T-helper 17 cell (primary cell): ENCODE results near the gene NAIF1. TPM values are rescaled to one million over a fixed set of nuclear protein-coding genes. Genes with fewer than 3 reads are reported as not detected.
"Not testable (repeated sequence)": the region's sequence is repeated elsewhere in the genome, so short reads cannot be mapped to it uniquely, and the experiment has no call there.

Experiments
- ATAC-seq: fragments of 150-1000 bp; cut with Tn5 transposase; 2 replicates; pipeline ENCODE4 v1.10.0; 2021; ENCODE audit warnings: mild to moderate bottlenecking, moderate library complexity
- DNase-seq, 3 donors: peaks; one replicate each; pipeline versions ENCODE4 v3.0.0 to v3.0.0-alpha.2; 2020 to 2021
- H3K9me3 ChIP-seq: one replicate; pipeline ENCODE4 v1.7.0; 2013; ENCODE audit warnings: low read length, mild to moderate bottlenecking; ENCODE audit not compliant: control insufficient read depth, poor library complexity, severe bottlenecking
- H3K27ac Mint-ChIP-seq: one replicate; pipeline ENCODE4 v1.8.0; 2022; ENCODE audit warnings: mild to moderate bottlenecking, moderate library complexity, mixed read lengths
- H3K27me3 Mint-ChIP-seq: one replicate; pipeline ENCODE4 v1.8.0; 2022; ENCODE audit warnings: mixed read lengths
- H3K36me3 Mint-ChIP-seq: one replicate; pipeline ENCODE4 v1.8.0; 2022; ENCODE audit warnings: low read depth, mixed read lengths
- H3K4me1 Mint-ChIP-seq: one replicate; pipeline ENCODE4 v1.8.0; 2022; ENCODE audit warnings: mild to moderate bottlenecking, mixed read lengths
- H3K4me3 Mint-ChIP-seq: one replicate; pipeline ENCODE4 v1.8.0; 2022; ENCODE audit warnings: mild to moderate bottlenecking, moderate library complexity, mixed read lengths
- total RNA-seq, 4 donors: library from RNA in 2 of 4; stranded (reverse) in 2 of 4; gene quantifications; one replicate each; pipeline ENCODE4 v1.2.3 and lab custom pipeline; 2022 to 2026

Gene NAIF1
- total RNA-seq, 2 donors from 2014 or later, result 11.6 to 15.2 TPM

GRCh38 chr9:128087262-128087661 is 20.1 kb upstream of the NAIF1 start:
- H3K36me3 Mint-ChIP-seq, result peaks cover 4% of the 10 kb centered on the region
- ATAC-seq, result no peak
- peaks cover 47% of the 10 kb centered on the region for H3K4me1 Mint-ChIP-seq
- DNase-seq, result no peak
- peak overlapping the region; percentile 75 for H3K27ac Mint-ChIP-seq
- H3K9me3 ChIP-seq, result no peaks in the 10 kb centered on the region
- no peaks in the 10 kb centered on the region for H3K27me3 Mint-ChIP-seq
- H3K4me3 Mint-ChIP-seq, result no peak overlapping the region

- Mint-ChIP-seq H3K36me3 (peaks cover 4% of the 10 kb centered on the region), H3K27me3 (no peaks in the 10 kb centered on the region), H3K4me3 (no peak overlapping the region), H3K27ac (no peak overlapping the region), H3K4me1 (peaks cover 45% of the 10 kb centered on the region)
- ATAC-seq (no peak), DNase-seq (no peak)
- H3K9me3 ChIP-seq, result no peaks in the 10 kb centered on the region
Observed at GRCh38 chr9:128085943-128086342, 18.8 kb upstream of the NAIF1 start.

GRCh38 chr9:128084746-128085145 is 17.6 kb upstream of the NAIF1 start:
- no peak for ATAC-seq
- H3K4me1 Mint-ChIP-seq, result peaks cover 43% of the 10 kb centered on the region
- no peaks in the 10 kb centered on the region for H3K9me3 ChIP-seq
- DNase-seq, result no peak
- peaks cover 4% of the 10 kb centered on the region for H3K36me3 Mint-ChIP-seq
- H3K27ac Mint-ChIP-seq, result peak overlapping the region; percentile 53
- no peaks in the 10 kb centered on the region for H3K27me3 Mint-ChIP-seq
- H3K4me3 Mint-ChIP-seq, result no peak overlapping the region

GRCh38 chr9:128082151-128082550 is 15.0 kb upstream of the NAIF1 start:
- ATAC-seq (no peak), DNase-seq (no peak)
- Mint-ChIP-seq H3K27ac (peak overlapping the region; percentile 19), H3K27me3 (no peaks in the 10 kb centered on the region), H3K4me1 (peaks cover 42% of the 10 kb centered on the region), H3K36me3 (peaks cover 4% of the 10 kb centered on the region), H3K4me3 (no peak overlapping the region)
- no peaks in the 10 kb centered on the region for H3K9me3 ChIP-seq

GRCh38 chr9:128081056-128081455 is 13.9 kb upstream of the NAIF1 start:
- Mint-ChIP-seq H3K27ac (peak overlapping the region; percentile 76), H3K4me1 (peaks cover 42% of the 10 kb centered on the region), H3K4me3 (peak overlapping the region; percentile 12), H3K36me3 (peaks cover 4% of the 10 kb centered on the region), H3K27me3 (no peaks in the 10 kb centered on the region)
- DNase-seq, result no peak
- no peaks in the 10 kb centered on the region for H3K9me3 ChIP-seq
- ATAC-seq, result no peak

- Mint-ChIP-seq H3K27me3 (no peaks in the 10 kb centered on the region), H3K36me3 (peaks cover 4% of the 10 kb centered on the region), H3K4me1 (peaks cover 37% of the 10 kb centered on the region), H3K4me3 (no peak overlapping the region), H3K27ac (no peak overlapping the region)
- DNase-seq, result no peak
- H3K9me3 ChIP-seq, result no peaks in the 10 kb centered on the region
- no peak for ATAC-seq
Observed at GRCh38 chr9:128080206-128080605, 13.1 kb upstream of the NAIF1 start.

GRCh38 chr9:128078504-128079434 is 11.6 kb upstream of the NAIF1 start:
- Mint-ChIP-seq H3K27me3 (no peaks in the 10 kb centered on the region), H3K27ac (peak overlapping the region; percentile 89), H3K4me3 (peak overlapping the region; percentile 45), H3K4me1 (peaks cover 33% of the 10 kb centered on the region), H3K36me3 (no peaks in the 10 kb centered on the region)
- no peak for DNase-seq
- peak; percentile 57 for ATAC-seq
- no peaks in the 10 kb centered on the region for H3K9me3 ChIP-seq

- DNase-seq (no peak), ATAC-seq (no peak)
- H3K9me3 ChIP-seq, result no peaks in the 10 kb centered on the region
- H3K4me3 Mint-ChIP-seq, result peak overlapping the region; percentile 41
- H3K4me1 Mint-ChIP-seq, result peaks cover 34% of the 10 kb centered on the region
- no peaks in the 10 kb centered on the region for H3K36me3 Mint-ChIP-seq
- no peaks in the 10 kb centered on the region for H3K27me3 Mint-ChIP-seq
- peak overlapping the region; percentile 89 for H3K27ac Mint-ChIP-seq
Observed at GRCh38 chr9:128077847-128078503, 10.9 kb upstream of the NAIF1 start.

GRCh38 chr9:128073253-128073886 is 6.2 kb upstream of the NAIF1 start:
- H3K4me1 Mint-ChIP-seq, result peaks cover 39% of the 10 kb centered on the region
- no peak for DNase-seq
- H3K4me3 Mint-ChIP-seq, result peak overlapping the region; percentile 52

GRCh38 chr9:128072144-128073021 is 5.3 kb upstream of the NAIF1 start:
- ATAC-seq (no peak), DNase-seq (peak; percentile 32 to 43 (median 36))
- Mint-ChIP-seq H3K27me3 (no peaks in the 10 kb centered on the region), H3K4me1 (peaks cover 31% of the 10 kb centered on the region), H3K36me3 (peaks cover 2% of the 10 kb centered on the region), H3K4me3 (no peak overlapping the region), H3K27ac (peak overlapping the region; percentile 97)
- no peaks in the 10 kb centered on the region for H3K9me3 ChIP-seq

More at GRCh38 chr9:128073253-128073886, 6.2 kb upstream of the NAIF1 start:
- no peaks in the 10 kb centered on the region for H3K9me3 ChIP-seq
- peak overlapping the region; percentile 97 for H3K27ac Mint-ChIP-seq
- ATAC-seq, result no peak
- H3K27me3 Mint-ChIP-seq, result no peaks in the 10 kb centered on the region
- H3K36me3 Mint-ChIP-seq, result peaks cover 2% of the 10 kb centered on the region

- not testable (repeated sequence) for H3K9me3 ChIP-seq, DNase-seq, H3K4me3 Mint-ChIP-seq, H3K36me3 Mint-ChIP-seq, H3K27me3 Mint-ChIP-seq, ATAC-seq
- H3K4me1 Mint-ChIP-seq, result peaks cover 30% of the 10 kb centered on the region
- H3K27ac Mint-ChIP-seq, result peak overlapping the region; percentile 97
Observed at GRCh38 chr9:128071475-128071874, 4.4 kb upstream of the NAIF1 start.

- Mint-ChIP-seq H3K4me3 (no peak overlapping the region), H3K36me3 (peaks cover 2% of the 10 kb centered on the region), H3K27ac (peak overlapping the region; percentile 97), H3K4me1 (peaks cover 35% of the 10 kb centered on the region), H3K27me3 (no peaks in the 10 kb centered on the region)
- no peak for ATAC-seq
- no peak for DNase-seq
- no peaks in the 10 kb centered on the region for H3K9me3 ChIP-seq
Observed at GRCh38 chr9:128070874-128071273, 3.8 kb upstream of the NAIF1 start.
